ENCODE data around the gene PTPRT. TPM values are rescaled to one million over a fixed set of nuclear protein-coding genes. Genes with fewer than 3 reads are reported as not detected.

The PTPRT gene
- total RNA-seq, 1 experiment from 2014 or later = not detected

DNA sequence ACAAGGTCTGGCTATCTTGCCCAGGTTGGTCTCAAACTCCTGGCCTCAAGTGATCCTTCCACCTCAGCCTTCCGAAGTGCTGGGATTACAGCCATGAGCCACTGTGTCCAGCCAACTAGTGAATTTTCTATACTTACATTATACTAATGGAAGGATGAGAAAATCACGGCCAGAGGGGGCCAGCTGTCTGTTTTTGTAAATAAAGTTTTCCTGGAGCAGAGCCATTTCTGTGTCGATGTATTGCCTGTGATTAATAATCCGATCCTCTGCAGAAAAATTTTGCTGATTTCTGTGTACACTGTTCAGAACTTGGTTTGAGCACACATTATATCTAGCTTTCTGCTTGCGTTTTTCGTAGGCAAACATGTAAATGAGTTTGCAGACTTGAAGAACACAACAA lies 28.8 kb downstream of the PTPRT start:
- DNase-seq (ENCODE audit: low spot score) = no peak
- H3K4me1 ChIP-seq (ENCODE audit: insufficient read depth, low read length, poor library complexity, severe bottlenecking) = no peaks in the 10 kb centered on the region
- no peaks in the 10 kb centered on the region for H3K36me3 ChIP-seq (ENCODE audit: insufficient read depth, low read length, poor library complexity, severe bottlenecking)
- TF ChIP-seq, protein P1, sequence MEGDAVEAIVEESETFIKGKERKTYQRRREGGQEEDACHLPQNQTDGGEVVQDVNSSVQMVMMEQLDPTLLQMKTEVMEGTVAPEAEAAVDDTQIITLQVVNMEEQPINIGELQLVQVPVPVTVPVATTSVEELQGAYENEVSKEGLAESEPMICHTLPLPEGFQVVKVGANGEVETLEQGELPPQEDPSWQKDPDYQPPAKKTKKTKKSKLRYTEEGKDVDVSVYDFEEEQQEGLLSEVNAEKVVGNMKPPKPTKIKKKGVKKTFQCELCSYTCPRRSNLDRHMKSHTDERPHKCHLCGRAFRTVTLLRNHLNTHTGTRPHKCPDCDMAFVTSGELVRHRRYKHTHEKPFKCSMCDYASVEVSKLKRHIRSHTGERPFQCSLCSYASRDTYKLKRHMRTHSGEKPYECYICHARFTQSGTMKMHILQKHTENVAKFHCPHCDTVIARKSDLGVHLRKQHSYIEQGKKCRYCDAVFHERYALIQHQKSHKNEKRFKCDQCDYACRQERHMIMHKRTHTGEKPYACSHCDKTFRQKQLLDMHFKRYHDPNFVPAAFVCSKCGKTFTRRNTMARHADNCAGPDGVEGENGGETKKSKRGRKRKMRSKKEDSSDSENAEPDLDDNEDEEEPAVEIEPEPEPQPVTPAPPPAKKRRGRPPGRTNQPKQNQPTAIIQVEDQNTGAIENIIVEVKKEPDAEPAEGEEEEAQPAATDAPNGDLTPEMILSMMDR (conservative IDR thresholded peaks at IDR 0.05; ENCODE audit: low read depth, low read length) = no peak
- TF ChIP-seq EZH2 (IDR thresholded peaks at IDR 0.05; ENCODE audit: borderline replicate concordance, low read depth, low read length, poor library complexity, severe bottlenecking) = no peak
- POLR2A ChIA-PET (ENCODE audit: low non-redundant PET) = no interaction called here
- intact Hi-C loops (cut with micrococcal nuclease; ENCODE audit: unreplicated experiment) = no loop called here
- H3K27ac ChIP-seq (ENCODE audit: low read depth, low read length, poor library complexity, severe bottlenecking) = no peak overlapping the region
- H3K4me3 ChIP-seq (ENCODE audit: low read depth, low read length, poor library complexity, severe bottlenecking) = no peak overlapping the region
- no peaks in the 10 kb centered on the region for H3K9me3 ChIP-seq (ENCODE audit: low read depth, low read length, poor library complexity, severe bottlenecking)
- BruUV-seq (replicated peaks) = no TSS peak
- CTCF ChIA-PET = no interaction called here
- H3K27me3 ChIP-seq (replicated peaks; ENCODE audit: insufficient read depth, low read depth, low read length, poor library complexity) = peaks cover 42% of the 10 kb centered on the region

DNA sequence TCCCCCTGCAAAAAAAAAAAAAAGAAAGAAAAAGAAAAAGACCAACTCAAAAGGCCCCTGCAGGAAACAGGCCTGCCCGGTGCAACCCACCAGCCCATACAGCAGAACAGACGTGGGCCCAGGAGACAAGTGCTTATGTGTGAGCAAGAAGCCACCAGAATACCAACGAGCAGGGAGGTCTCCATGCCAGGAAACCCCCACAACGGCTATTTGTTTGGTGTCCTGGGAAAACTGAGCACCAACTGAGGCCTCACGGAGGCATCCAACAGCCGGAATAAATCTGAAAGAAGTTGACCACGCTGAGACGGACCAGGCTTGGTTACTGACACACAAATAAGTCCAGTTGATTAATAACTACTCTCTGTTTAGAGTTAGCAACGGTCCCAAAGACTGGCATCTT lies 29.7 kb downstream of the PTPRT start:
- POLR2A ChIA-PET (ENCODE audit: low non-redundant PET) = no interaction called here
- intact Hi-C loops (cut with micrococcal nuclease; ENCODE audit: unreplicated experiment) = no loop called here
- Histone ChIP-seq H3K27ac (ENCODE audit: low read depth, low read length, poor library complexity, severe bottlenecking) (no peak overlapping the region), H3K4me3 (ENCODE audit: low read depth, low read length, poor library complexity, severe bottlenecking) (no peak overlapping the region), H3K36me3 (ENCODE audit: insufficient read depth, low read length, poor library complexity, severe bottlenecking) (no peaks in the 10 kb centered on the region), H3K4me1 (ENCODE audit: insufficient read depth, low read length, poor library complexity, severe bottlenecking) (no peaks in the 10 kb centered on the region), H3K27me3 (replicated peaks; ENCODE audit: insufficient read depth, low read depth, low read length, poor library complexity) (peaks cover 43% of the 10 kb centered on the region), H3K9me3 (ENCODE audit: low read depth, low read length, poor library complexity, severe bottlenecking) (no peaks in the 10 kb centered on the region)
- TF ChIP-seq, protein P1 (conservative IDR thresholded peaks at IDR 0.05; ENCODE audit: low read depth, low read length) = no peak
- no peak for TF ChIP-seq EZH2 (IDR thresholded peaks at IDR 0.05; ENCODE audit: borderline replicate concordance, low read depth, low read length, poor library complexity, severe bottlenecking)
- BruUV-seq (replicated peaks) = no TSS peak
- CTCF ChIA-PET = no interaction called here
- DNase-seq (ENCODE audit: low spot score) = no peak

DNA sequence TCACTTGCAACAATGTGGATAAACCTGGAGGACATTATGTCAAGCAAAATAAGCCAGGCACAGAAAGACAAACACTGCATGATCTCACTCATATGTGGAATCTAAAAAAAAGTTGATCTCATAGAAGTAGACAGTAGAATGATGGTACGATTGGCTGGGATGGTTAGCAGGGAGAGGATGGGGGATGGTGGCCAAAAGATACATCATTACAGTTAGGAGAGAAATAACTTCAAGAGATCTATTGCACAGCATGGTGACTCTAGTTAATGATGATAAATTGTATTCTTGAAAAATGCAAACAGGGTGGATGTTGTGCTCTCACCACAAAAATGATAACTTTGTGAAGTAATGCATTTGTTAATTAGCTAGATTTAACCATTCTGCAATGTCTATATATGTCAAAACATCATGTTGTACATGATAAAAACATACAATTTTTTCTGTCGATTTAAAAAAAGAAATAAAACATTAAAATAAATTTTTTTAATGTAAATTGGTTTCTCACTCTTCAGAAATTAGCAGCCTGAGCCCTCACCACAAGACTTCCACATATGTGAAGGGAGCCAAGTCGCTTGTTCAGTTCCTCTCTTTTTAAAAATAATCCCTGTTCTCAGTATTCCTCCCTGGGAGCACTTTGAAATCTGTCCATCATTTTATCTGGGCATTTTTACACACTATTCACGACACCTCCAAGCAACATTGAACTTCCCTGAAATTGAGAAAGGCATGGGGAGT lies 34.2 kb downstream of the PTPRT start:
- no peak overlapping the region for H3K4me3 ChIP-seq (ENCODE audit: low read depth, low read length, poor library complexity, severe bottlenecking)
- TF ChIP-seq, protein P1 (conservative IDR thresholded peaks at IDR 0.05; ENCODE audit: low read depth, low read length) = no peak
- TF ChIP-seq EZH2 (IDR thresholded peaks at IDR 0.05; ENCODE audit: borderline replicate concordance, low read depth, low read length, poor library complexity, severe bottlenecking) = no peak
- no peaks in the 10 kb centered on the region for H3K4me1 ChIP-seq (ENCODE audit: insufficient read depth, low read length, poor library complexity, severe bottlenecking)
- H3K27ac ChIP-seq (ENCODE audit: low read depth, low read length, poor library complexity, severe bottlenecking) = no peak overlapping the region
- intact Hi-C loops (cut with micrococcal nuclease; ENCODE audit: unreplicated experiment) = no loop called here
- DNase-seq (ENCODE audit: low spot score) = no peak
- BruUV-seq (replicated peaks) = no TSS peak
- no peaks in the 10 kb centered on the region for H3K9me3 ChIP-seq (ENCODE audit: low read depth, low read length, poor library complexity, severe bottlenecking)
- POLR2A ChIA-PET (ENCODE audit: low non-redundant PET) = no interaction called here
- no peaks in the 10 kb centered on the region for H3K36me3 ChIP-seq (ENCODE audit: insufficient read depth, low read length, poor library complexity, severe bottlenecking)
- CTCF ChIA-PET = no interaction called here
- peaks cover 41% of the 10 kb centered on the region for H3K27me3 ChIP-seq (replicated peaks; ENCODE audit: insufficient read depth, low read depth, low read length, poor library complexity)
